HEK293 (cell line): Measurements from ENCODE around the gene SH3BP1.
A peak's percentile ranks its signal among the peaks of the same experiment; 100 is the strongest.

Source experiments
- BCL11A ChIP-seq: fragments of 450-650 bp; formaldehyde crosslinking; IDR thresholded peaks from 2 replicates; pipeline ENCODE4 v1.5.1; 2016; ENCODE audit warnings: low read depth, missing biosample characterization, missing genetic modification characterization
- BCL6B ChIP-seq: fragments of 450-650 bp; formaldehyde crosslinking; IDR thresholded peaks from 2 replicates; pipeline ENCODE4 v1.5.1; 2017; ENCODE audit warnings: missing biosample characterization, missing genetic modification characterization
- GLI4 ChIP-seq: fragments of 450-650 bp; formaldehyde crosslinking; IDR thresholded peaks from 2 replicates; pipeline ENCODE4 v1.5.1; 2016; ENCODE audit warnings: missing biosample characterization, missing genetic modification characterization
- HIC1 ChIP-seq: fragments of 450-650 bp; formaldehyde crosslinking; IDR thresholded peaks from 2 replicates; pipeline ENCODE4 v1.5.1; 2016; ENCODE audit warnings: missing biosample characterization, missing genetic modification characterization
- KLF16 ChIP-seq: fragments of 450-650 bp; formaldehyde crosslinking; IDR thresholded peaks from 2 replicates; pipeline ENCODE4 v1.5.1; 2017; ENCODE audit warnings: missing biosample characterization, missing genetic modification characterization
- KLF17 ChIP-seq: fragments of 450-650 bp; formaldehyde crosslinking; IDR thresholded peaks from 2 replicates; pipeline ENCODE4 v1.5.1; 2016; ENCODE audit warnings: missing biosample characterization, missing genetic modification characterization
- MYNN ChIP-seq: fragments of 450-650 bp; formaldehyde crosslinking; IDR thresholded peaks from 2 replicates; pipeline ENCODE4 v1.5.1; 2016; ENCODE audit warnings: missing biosample characterization, missing genetic modification characterization, borderline replicate concordance
- PATZ1 ChIP-seq: fragments of 450-650 bp; formaldehyde crosslinking; IDR thresholded peaks from 2 replicates; pipeline ENCODE4 v1.5.1; 2016; ENCODE audit warnings: missing biosample characterization, missing genetic modification characterization
- ZBTB10 ChIP-seq: fragments of 450-650 bp; formaldehyde crosslinking; IDR thresholded peaks from 2 replicates; pipeline ENCODE4 v1.5.1; 2016; ENCODE audit warnings: missing biosample characterization, missing genetic modification characterization
- ZBTB20 ChIP-seq: fragments of 450-650 bp; formaldehyde crosslinking; IDR thresholded peaks from 2 replicates; pipeline ENCODE4 v1.5.1; 2016; ENCODE audit warnings: missing biosample characterization, missing genetic modification characterization
- ZFHX2 ChIP-seq: fragments of 450-650 bp; formaldehyde crosslinking; conservative IDR thresholded peaks from 2 replicates; pipeline ENCODE4 v1.5.1; 2016; ENCODE audit warnings: missing biosample characterization, missing genetic modification characterization
- ZIC2 ChIP-seq: fragments of 450-650 bp; formaldehyde crosslinking; IDR thresholded peaks from 2 replicates; pipeline ENCODE4 v1.5.1; 2016; ENCODE audit warnings: missing biosample characterization, missing genetic modification characterization
- ZNF133 ChIP-seq: fragments of 450-650 bp; formaldehyde crosslinking; IDR thresholded peaks from 2 replicates; pipeline ENCODE4 v1.5.1; 2016; ENCODE audit warnings: missing biosample characterization, missing genetic modification characterization
- ZNF174 ChIP-seq: fragments of 450-650 bp; formaldehyde crosslinking; IDR thresholded peaks from 2 replicates; pipeline ENCODE4 v1.5.0; 2017; ENCODE audit warnings: missing biosample characterization, mild to moderate bottlenecking, missing genetic modification characterization
- ZNF211 ChIP-seq: fragments of 450-650 bp; formaldehyde crosslinking; IDR thresholded peaks from 2 replicates; pipeline ENCODE4 v1.5.1; 2016; ENCODE audit warnings: low read depth, missing biosample characterization, missing genetic modification characterization
- ZNF221 ChIP-seq: fragments of 450-650 bp; formaldehyde crosslinking; IDR thresholded peaks from 2 replicates; pipeline ENCODE4 v1.5.1; 2017; ENCODE audit warnings: missing biosample characterization, missing genetic modification characterization, borderline replicate concordance
- ZNF24 ChIP-seq: fragments of 450-650 bp; formaldehyde crosslinking; IDR thresholded peaks from 2 replicates; pipeline ENCODE4 v1.5.1; 2016; ENCODE audit warnings: missing biosample characterization, missing genetic modification characterization
- ZNF341 ChIP-seq: fragments of 450-650 bp; formaldehyde crosslinking; IDR thresholded peaks from 2 replicates; pipeline ENCODE4; 2016; ENCODE audit warnings: low read depth, missing biosample characterization, missing genetic modification characterization
- ZNF423 ChIP-seq: fragments of 450-650 bp; formaldehyde crosslinking; IDR thresholded peaks from 2 replicates; pipeline ENCODE4 v1.5.1; 2016; ENCODE audit warnings: missing biosample characterization, missing genetic modification characterization
- ZNF660 ChIP-seq: fragments of 450-650 bp; IDR thresholded peaks from 2 replicates; pipeline ENCODE4 v1.5.1; 2018; ENCODE audit warnings: missing biosample characterization, mild to moderate bottlenecking, missing genetic modification characterization
- ZNF670 ChIP-seq: fragments of 450-650 bp; formaldehyde crosslinking; IDR thresholded peaks from 2 replicates; pipeline ENCODE4 v1.5.1; 2016; ENCODE audit warnings: missing biosample characterization, missing genetic modification characterization, low read depth
- ZNF692 ChIP-seq: fragments of 450-650 bp; formaldehyde crosslinking; IDR thresholded peaks from 2 replicates; pipeline ENCODE4 v1.5.1; 2016; ENCODE audit warnings: missing biosample characterization, missing genetic modification characterization
- ZNF791 ChIP-seq: fragments of 450-650 bp; formaldehyde crosslinking; IDR thresholded peaks from 2 replicates; pipeline ENCODE4 v1.5.1; 2016; ENCODE audit warnings: missing biosample characterization, missing genetic modification characterization
- ZNF843 ChIP-seq: fragments of 450-650 bp; formaldehyde crosslinking; IDR thresholded peaks from 2 replicates; pipeline ENCODE4 v1.5.1; 2016; ENCODE audit warnings: missing biosample characterization, missing genetic modification characterization
- ZSCAN30 ChIP-seq: fragments of 450-650 bp; IDR thresholded peaks from 2 replicates; pipeline ENCODE4 v1.5.1; 2018; ENCODE audit warnings: missing biosample characterization, mild to moderate bottlenecking, missing genetic modification characterization, moderate library complexity
- ZXDB ChIP-seq: fragments of 450-650 bp; formaldehyde crosslinking; IDR thresholded peaks from 2 replicates; pipeline ENCODE4 v1.5.1; 2016; ENCODE audit warnings: missing biosample characterization, missing genetic modification characterization

SH3BP1 gene

GRCh38 chr22:37674951-37675929 is 35.8 kb downstream of the SH3BP1 start, which contains the start of gene LGALS1 (continued):
- TF ChIP-seq KLF17 (tag by site-specific recombination) (peak; percentile 63), ZFHX2 (tag by site-specific recombination) (peak; percentile 59), MYNN (tag by site-specific recombination) (no peak), ZIC2 (tag by site-specific recombination) (peak; percentile 77), ZXDB (tag by site-specific recombination) (peak; percentile 77; the same call in 1 of the 2 replicates), ZNF692 (peak; percentile 95), PATZ1 (tag by site-specific recombination) (peak; percentile 98), HIC1 (tag by site-specific recombination) (peak; percentile 92; the same call in 1 of the 2 replicates), GLI4 (tag by site-specific recombination) (no peak), ZNF174 (tag by site-specific recombination) (no peak), ZNF211 (tag by site-specific recombination) (no peak), ZNF341 (tag by site-specific recombination) (peak; percentile 80), ZNF660 (tag by site-specific recombination) (0 out of 2 replicates have a peak, but pooled peaks have one; percentile 55), BCL11A (tag by site-specific recombination) (peak; percentile 57; the same call in 1 of the 2 replicates), ZSCAN30 (tag by site-specific recombination) (no peak; the same call in 1 of the 2 replicates), ZNF843 (tag by site-specific recombination) (no peak), ZBTB20 (tag by site-specific recombination) (peak; percentile 97), BCL6B (tag by site-specific recombination) (no peak), ZNF791 (tag by site-specific recombination) (no peak), ZBTB10 (tag by site-specific recombination) (peak; percentile 36; the same call in 1 of the 2 replicates), ZNF221 (tag by site-specific recombination) (no peak), KLF16 (tag by site-specific recombination) (no peak), ZNF24 (tag by site-specific recombination) (0 out of 2 replicates have a peak, but pooled peaks have one; percentile 38), ZNF133 (tag by site-specific recombination) (no peak), ZNF670 (tag by site-specific recombination) (no peak), ZNF423 (tag by site-specific recombination) (no peak)
